Activated T-helper 9 cell treated with anti-CD3 and anti-CD28 coated beads, Interleukin-2, amount 50 U/mL, for 16 hours (primary cell): Measurements from ENCODE around the gene SCO1.

Experiments
- DNase-seq: peaks from one replicate; pipeline ENCODE4 v3.0.0-alpha.2; 2020; ENCODE audit warnings: low read depth

Gene SCO1

DNA sequence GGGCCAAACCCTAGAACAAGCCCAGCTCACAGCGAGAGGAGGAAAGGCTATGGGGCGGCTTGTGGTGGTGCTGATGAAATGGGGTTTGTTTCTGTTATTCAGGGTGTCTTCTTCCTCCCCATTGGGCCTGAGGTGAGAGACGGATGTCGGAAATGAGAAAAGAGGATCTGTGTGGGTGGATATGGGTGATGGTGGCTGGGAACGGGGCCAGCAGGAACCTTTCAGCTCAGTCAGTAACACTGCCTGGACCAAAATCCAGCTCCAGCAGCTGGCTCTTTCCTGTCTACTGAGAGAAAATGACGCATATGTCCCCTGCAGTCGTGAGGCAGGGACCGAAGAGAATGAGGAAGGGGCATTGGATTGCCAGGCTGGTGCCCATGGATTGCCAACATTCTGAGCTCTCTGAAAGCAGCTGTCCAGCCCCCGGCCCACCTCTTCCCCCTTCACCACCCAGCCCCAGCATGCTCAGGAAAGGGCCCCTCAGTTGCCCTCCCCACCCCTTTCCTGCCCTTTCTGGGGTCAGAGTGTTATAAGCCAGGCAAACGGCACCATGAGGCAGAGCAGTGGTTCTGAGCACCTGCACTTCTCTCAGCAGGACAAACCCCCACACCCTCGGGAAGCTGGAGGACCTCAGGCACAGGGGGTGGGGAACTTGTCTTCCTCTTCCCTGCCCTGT lies 44.2 kb downstream of the SCO1 start:
- no peak for DNase-seq

GRCh38 chr17:10651927-10652326 lies 45.4 kb downstream of the SCO1 start:
- no peak for DNase-seq

DNA sequence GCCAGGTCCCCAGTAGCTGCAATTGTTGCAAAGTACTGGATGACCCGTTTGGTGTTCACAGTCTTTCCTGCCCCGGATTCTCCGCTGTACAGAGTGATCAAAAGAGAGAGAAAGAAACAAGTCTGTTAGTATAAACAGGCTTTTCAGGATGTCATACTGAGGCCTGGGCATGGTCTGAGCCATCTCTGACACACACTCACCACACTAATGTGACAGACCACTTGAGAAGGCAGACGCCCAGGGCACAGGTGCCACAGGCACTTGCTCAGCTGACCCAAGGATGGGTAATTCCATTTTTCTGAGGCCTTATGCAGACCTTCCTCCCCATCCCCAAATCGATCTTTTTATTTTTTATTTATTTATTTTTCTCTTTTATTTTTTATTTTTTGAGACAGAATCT lies 47.7 kb downstream of the SCO1 start:
- no peak for DNase-seq

DNA sequence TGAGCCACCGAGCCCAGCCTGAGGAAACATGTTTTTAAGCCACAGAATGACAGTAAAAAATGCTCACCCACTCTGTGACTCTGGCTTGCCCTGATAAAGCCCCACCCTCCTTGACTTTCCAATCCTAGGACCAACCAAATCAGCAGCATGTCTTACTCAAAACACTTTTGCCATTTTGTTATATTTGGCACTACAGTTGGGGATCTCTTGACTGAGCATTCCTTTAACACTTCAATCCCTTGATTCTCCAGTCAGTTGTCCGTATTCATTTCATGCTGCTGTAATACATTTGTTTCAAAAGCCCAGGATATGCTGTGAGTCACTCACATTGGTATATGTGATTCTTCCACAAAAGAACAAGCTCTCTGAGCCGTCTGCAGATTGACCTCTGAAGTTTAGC lies 48.4 kb downstream of the SCO1 start:
- DNase-seq, result no peak

- DNase-seq, result no peak
Measured at GRCh38 chr17:10648381-10648780, 49.0 kb downstream of the SCO1 start.

- peak; percentile 54 for DNase-seq
Measured at GRCh38 chr17:10646392-10646990, 50.8 kb downstream of the SCO1 start.

DNA sequence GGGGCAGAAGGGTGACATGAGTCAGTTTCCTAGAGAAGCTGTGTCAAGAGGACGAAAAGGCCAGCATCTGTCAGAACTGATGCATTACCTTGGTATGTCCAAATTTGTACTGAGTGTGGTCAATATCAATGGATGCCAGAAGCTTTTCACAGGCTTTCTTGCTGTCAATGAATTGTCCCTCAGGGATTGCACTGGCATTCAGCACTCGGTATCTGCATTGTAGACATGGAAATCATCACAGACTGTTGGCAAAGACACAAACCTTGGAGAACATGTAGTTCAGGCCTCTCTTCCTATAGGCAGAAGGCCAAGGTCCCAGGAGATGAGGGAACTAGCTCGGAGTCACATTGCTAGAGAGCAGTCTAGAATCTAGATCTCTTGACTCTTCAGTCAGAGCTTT lies 56.9 kb downstream of the SCO1 start:
- no peak for DNase-seq

DNA sequence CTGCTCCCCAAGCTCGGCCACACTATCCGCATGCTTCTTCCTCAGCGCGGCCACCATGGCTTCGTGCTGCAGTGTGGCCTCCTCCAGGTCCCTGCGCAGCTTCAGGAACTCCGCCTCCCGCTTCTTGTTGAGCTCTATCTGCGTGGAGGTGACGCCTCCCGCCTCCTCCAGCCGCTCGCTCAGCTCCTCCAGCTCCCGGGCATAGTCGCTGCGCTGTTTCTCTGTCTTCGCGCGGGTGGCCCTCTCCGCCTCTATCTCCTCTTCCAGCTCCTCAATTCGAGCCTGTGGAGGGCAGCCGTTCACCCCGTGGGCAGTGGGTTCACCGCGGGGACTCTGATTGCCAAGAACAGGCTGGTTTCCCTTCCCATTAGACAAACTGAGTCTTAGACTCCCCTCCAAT lies 59.2 kb downstream of the SCO1 start:
- DNase-seq, result no peak

DNA sequence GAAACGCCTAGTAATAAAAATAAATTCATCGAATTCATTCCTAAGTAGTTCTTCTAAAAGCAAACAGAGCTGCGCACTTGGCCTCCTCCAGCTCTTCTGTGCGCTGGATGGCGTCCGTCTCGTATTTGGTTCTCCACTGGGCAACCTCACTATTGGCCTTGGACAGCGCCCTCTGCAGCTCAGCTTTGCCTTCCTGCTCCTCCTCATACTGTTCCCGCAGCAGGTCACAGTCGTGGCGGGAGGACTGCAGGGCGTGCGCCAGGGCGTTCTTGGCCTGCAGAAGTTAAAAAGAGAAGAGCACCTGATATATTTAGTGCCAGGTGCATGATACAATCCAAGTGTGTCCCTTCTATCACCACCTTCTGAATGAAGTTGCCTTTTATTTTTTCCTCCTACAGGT lies 62.0 kb downstream of the SCO1 start:
- DNase-seq, result no peak

GRCh38 chr17:10633738-10634379 lies 63.5 kb downstream of the SCO1 start:
- no peak for DNase-seq

- DNase-seq, result no peak
Measured at GRCh38 chr17:10631701-10632100, 65.6 kb downstream of the SCO1 start.

- DNase-seq, result no peak
Measured at GRCh38 chr17:10631048-10631700, 66.2 kb downstream of the SCO1 start.

GRCh38 chr17:10629706-10630105 lies 67.6 kb downstream of the SCO1 start:
- no peak for DNase-seq

GRCh38 chr17:10628756-10629155 lies 68.6 kb downstream of the SCO1 start:
- no peak for DNase-seq

DNA sequence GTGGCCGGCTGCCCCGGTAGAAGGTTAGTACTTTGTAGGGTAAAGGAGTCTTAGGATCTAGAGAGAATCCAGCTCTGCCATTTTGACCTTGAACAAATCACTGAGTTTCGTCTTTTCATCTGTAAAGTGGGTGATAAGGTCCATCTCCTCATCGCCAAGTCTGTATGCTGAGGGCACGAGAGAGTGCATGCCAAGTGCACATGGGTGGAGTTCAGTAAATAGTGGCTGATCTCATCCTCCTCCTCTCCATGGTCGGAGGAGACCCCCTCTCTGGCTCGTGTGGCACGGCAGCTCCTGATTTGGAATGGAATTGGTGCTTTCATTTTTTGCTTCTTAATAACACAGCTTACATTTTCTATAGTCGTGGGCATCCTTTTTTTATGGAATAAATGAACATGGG lies 70.9 kb downstream of the SCO1 start:
- no peak for DNase-seq

DNA sequence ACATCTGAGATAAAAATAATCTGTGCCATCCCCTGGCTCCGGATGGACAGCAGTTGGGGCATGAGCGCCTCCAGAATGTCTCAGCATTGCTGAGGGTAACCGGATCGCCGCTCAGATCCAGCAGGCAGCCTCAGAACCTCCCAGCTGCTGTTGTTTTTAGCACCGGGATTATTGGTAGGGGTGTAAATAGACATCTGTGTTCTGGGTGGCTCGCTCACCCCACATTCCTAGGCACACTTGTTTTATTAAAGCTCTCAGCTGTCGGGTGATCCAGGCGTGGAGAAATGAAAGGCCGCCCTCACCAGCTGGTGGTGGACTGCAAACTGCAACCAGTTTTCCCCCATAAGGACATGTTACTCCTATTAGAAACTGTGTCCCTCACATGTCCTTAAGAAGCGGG lies 72.4 kb downstream of the SCO1 start:
- no peak for DNase-seq

GRCh38 chr17:10623737-10624338 lies 73.5 kb downstream of the SCO1 start:
- DNase-seq, result no peak

- DNase-seq, result no peak
Measured at GRCh38 chr17:10622617-10623485, 74.5 kb downstream of the SCO1 start.
